ENCODE results near the gene LDLRAD3. TPM values are rescaled to one million over a fixed set of nuclear protein-coding genes. Genes with fewer than 3 reads are reported as not detected.

LDLRAD3 gene
- total and polyA plus RNA-seq, 12 donors: 0.87 to 5.1 (median 1.7) TPM

- no peak for ATAC-seq
- 80 to 85% methylated on average over 3 of the region's 3 CpGs for WGBS, 2 donors
- H3K27ac ChIP-seq: no peak overlapping the region
- no peaks in the 10 kb centered on the region for H3K9me3 ChIP-seq
- no peak for DNase-seq
- intact Hi-C loops (cut with DNase I): loop anchor here in 3 of 10 donors (10.0 kb wide), 3 partner anchors 122 to 332 kb away; partner anchors contain the start of gene FJX1 (in 2 of the 3)
- H3K4me3 ChIP-seq: no peak overlapping the region
- H3K36me3 ChIP-seq: no peaks in the 10 kb centered on the region
- peaks cover 0 to 30% (median 17%) of the 10 kb centered on the region in 9 donors for H3K4me1 ChIP-seq
- TF ChIP-seq, protein P1, sequence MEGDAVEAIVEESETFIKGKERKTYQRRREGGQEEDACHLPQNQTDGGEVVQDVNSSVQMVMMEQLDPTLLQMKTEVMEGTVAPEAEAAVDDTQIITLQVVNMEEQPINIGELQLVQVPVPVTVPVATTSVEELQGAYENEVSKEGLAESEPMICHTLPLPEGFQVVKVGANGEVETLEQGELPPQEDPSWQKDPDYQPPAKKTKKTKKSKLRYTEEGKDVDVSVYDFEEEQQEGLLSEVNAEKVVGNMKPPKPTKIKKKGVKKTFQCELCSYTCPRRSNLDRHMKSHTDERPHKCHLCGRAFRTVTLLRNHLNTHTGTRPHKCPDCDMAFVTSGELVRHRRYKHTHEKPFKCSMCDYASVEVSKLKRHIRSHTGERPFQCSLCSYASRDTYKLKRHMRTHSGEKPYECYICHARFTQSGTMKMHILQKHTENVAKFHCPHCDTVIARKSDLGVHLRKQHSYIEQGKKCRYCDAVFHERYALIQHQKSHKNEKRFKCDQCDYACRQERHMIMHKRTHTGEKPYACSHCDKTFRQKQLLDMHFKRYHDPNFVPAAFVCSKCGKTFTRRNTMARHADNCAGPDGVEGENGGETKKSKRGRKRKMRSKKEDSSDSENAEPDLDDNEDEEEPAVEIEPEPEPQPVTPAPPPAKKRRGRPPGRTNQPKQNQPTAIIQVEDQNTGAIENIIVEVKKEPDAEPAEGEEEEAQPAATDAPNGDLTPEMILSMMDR (IDR thresholded peaks at IDR 0.05): no peak
- peaks cover 0 to 7% (median 0%) of the 10 kb centered on the region in 7 donors for H3K27me3 ChIP-seq
Observed at GRCh38 chr11:35946766-35947165, 2.9 kb downstream of the LDLRAD3 start.

DNA sequence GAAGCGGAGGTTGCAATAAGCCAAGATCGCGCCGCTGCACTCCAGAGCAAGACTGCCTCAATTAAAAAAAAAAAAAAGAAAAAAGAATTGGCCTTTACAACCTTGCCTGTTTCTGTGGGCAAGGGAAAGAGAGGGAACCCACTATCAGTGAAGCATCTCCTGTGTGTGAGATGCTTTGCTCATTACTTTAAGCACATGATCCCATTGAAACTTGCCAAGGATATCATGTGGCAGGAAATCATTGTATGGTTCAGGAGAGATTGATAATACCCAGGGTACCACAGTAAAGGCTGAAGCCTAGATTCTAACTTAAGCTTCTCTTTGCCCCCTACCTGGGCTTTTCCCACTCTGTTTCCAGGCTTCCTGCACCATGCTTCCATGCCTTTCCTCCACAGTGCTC lies 3.6 kb downstream of the LDLRAD3 start:
- H3K27me3 ChIP-seq: peaks cover 0 to under 1% (median 0%) of the 10 kb centered on the region in 7 donors
- no peaks in the 10 kb centered on the region for H3K9me3 ChIP-seq
- no peak overlapping the region for H3K4me3 ChIP-seq
- DNase-seq (no peak), ATAC-seq (no peak)
- peaks cover 0 to 30% (median 17%) of the 10 kb centered on the region in 9 donors for H3K4me1 ChIP-seq
- H3K36me3 ChIP-seq: no peaks in the 10 kb centered on the region
- intact Hi-C loops (cut with DNase I): loop anchor here in 3 of 10 donors (10.0 kb wide), 3 partner anchors 123 to 333 kb away; partner anchors contain the start of gene FJX1 (in 2 of the 3)
- WGBS, 2 donors: 99% methylated on average over 4 of the region's 4 CpGs
- H3K27ac ChIP-seq: no peak overlapping the region
- TF ChIP-seq, protein P1 (IDR thresholded peaks at IDR 0.05): no peak

DNA sequence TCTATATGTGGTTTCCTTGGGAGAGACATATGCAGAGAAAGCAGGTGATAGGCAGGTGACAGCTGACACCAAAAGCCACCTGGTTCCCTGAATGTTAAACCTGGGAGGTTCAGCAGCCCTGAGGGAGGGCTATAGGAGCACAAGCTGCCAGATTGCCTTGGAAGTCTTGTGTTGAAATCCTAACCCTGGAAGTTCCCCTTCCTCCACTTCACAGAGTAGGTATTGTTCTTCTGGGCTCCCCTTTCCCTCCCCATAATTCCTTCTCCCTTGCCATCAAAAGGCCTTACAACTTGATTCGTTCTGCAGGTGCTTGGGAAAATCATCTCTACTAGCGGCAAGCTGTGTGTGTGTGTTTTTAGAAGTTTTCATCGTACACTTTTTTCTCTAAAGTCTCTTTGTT lies 5.4 kb downstream of the LDLRAD3 start:
- Histone ChIP-seq H3K4me1 (peaks cover 0 to 21% (median 10%) of the 10 kb centered on the region in 9 donors), H3K9me3 (no peaks in the 10 kb centered on the region), H3K36me3 (no peaks in the 10 kb centered on the region), H3K27ac (no peak overlapping the region), H3K27me3 (no peaks in the 10 kb centered on the region), H3K4me3 (no peak overlapping the region)
- TF ChIP-seq, protein P1 (IDR thresholded peaks at IDR 0.05): no peak
- WGBS, 2 donors: 59 to 69% methylated on average over 3 of the region's 3 CpGs
- ATAC-seq: no peak
- intact Hi-C loops (cut with DNase I): loop anchor here in 3 of 10 donors (10.0 kb wide), 3 partner anchors 124 to 334 kb away; partner anchors contain the start of gene FJX1 (in 2 of the 3)
- DNase-seq: no peak

DNA sequence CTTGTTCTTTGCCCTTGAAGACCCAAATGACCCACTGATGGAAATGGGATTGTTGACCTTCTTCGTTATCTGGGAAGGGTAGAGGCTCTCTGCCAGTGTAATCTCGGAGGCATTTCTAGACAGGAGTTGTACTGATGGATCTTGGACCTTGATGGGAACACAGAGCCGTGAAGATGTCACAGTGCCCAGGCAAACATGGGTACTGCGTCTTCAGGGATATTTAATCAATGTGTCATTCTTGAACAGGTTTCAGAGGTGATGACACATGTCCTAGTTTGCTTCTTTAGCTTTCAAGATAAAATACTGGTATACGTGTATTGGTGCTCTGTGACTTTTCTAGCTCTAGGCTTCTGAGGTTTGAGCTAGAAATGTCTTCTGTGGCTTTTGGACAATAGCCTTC lies 6.2 kb downstream of the LDLRAD3 start:
- 72 to 75% methylated on average over 5 of the region's 5 CpGs for WGBS, 2 donors
- intact Hi-C loops (cut with DNase I): no loop called here
- TF ChIP-seq, protein P1 (IDR thresholded peaks at IDR 0.05): no peak

More for the DNA sequence above, 6.2 kb downstream of the LDLRAD3 start:
- no peak overlapping the region for H3K4me3 ChIP-seq
- H3K36me3 ChIP-seq: no peaks in the 10 kb centered on the region
- peaks cover 0 to 13% (median 3%) of the 10 kb centered on the region in 9 donors for H3K4me1 ChIP-seq
- no peak for DNase-seq
- no peak for ATAC-seq
- no peaks in the 10 kb centered on the region for H3K9me3 ChIP-seq
- H3K27me3 ChIP-seq: no peaks in the 10 kb centered on the region
- H3K27ac ChIP-seq: no peak overlapping the region
